Gastrocnemius medialis (tissue), 4 donors: ENCODE results near the gene FOXA2. TPM values are rescaled to one million over a fixed set of nuclear protein-coding genes. Genes with fewer than 3 reads are reported as not detected.

Source experiments
- ATAC-seq, 2 donors: fragments of 150-250 bp; one replicate each; pipeline ENCODE4 v1.9.1; 2016
- DNase-seq, 2 donors: peaks; one replicate each; pipeline ENCODE4 v3.0.0-alpha.2; 2019
- H3K27ac ChIP-seq, 4 donors: fragments of 200-600 bp; sonication (generic); 1 replicate in 1 of 4; 2 replicates in 3 of 4; pipeline ENCODE4 v1.5.1; 2016 to 2018; ENCODE audit warnings: mild to moderate bottlenecking in 2 of 4, moderate library complexity in 1 of 4
- H3K27me3 ChIP-seq, 3 donors: fragments of 200-600 bp; sonication (generic) in 2 of 3; 1 replicate in 1 of 3; 2 replicates in 2 of 3; pipeline versions ENCODE4 v1.5.1 to v1.6.0; 2016 to 2019; ENCODE audit warnings: mild to moderate bottlenecking in 1 of 3, moderate library complexity in 1 of 3
- H3K36me3 ChIP-seq, 2 donors: fragments of 200-600 bp; sonication (generic) in 1 of 2; one replicate each; pipeline ENCODE4 v1.5.1; 2017 to 2018
- H3K4me1 ChIP-seq, 2 donors: fragments of 200-600 bp; sonication (generic) in 1 of 2; one replicate each; pipeline ENCODE4 v1.5.1; 2016 to 2017; ENCODE audit warnings: mild to moderate bottlenecking in 2 of 2
- H3K4me3 ChIP-seq, 4 donors: fragments of 200-600 bp; sonication (generic) in 3 of 4; 1 replicate in 1 of 4; 2 replicates in 3 of 4; pipeline ENCODE4 v1.5.1; 2016 to 2019; ENCODE audit warnings: mild to moderate bottlenecking in 2 of 4
- H3K9me3 ChIP-seq, 3 donors: fragments of 200-600 bp; sonication (generic) in 2 of 3; 1 replicate in 1 of 3; 2 replicates in 2 of 3; pipeline ENCODE4 v1.5.1; 2016 to 2019
- POLR2A ChIP-seq, 2 donors: fragments of 450-650 bp; IDR thresholded peaks; one replicate each; pipeline ENCODE4 v1.6.1; 2017; ENCODE audit warnings: antibody characterized with exemption in 2 of 2, mild to moderate bottlenecking in 2 of 2, moderate library complexity in 2 of 2
- in situ Hi-C, 4 donors: fragments of 200-750 bp; cut with MboI; loops; one replicate each; pipeline versions ENCODE4 v1.15.0 to v1.8.0; 2017; ENCODE audit warnings: low sequenced_read_pairs in 4 of 4
- intact Hi-C: fragments of 100-400 bp; cut with DNase I; formaldehyde crosslinking; loops from one replicate; pipeline ENCODE4 v1.15.1; 2023; ENCODE audit warnings: low total_unique reads
- total RNA-seq, 4 donors: library from RNA; depleted of rRNA; stranded (reverse); fragments of >200 nt; gene quantifications; one replicate each; pipeline versions ENCODE4 v1.1.0 to v1.2.3, GENCODE V29; 2016
- TF ChIP-seq, protein P1 (sequence below), 5 experiments: fragments of 450-650 bp in 3 of 5; fragments of 200-600 bp in 2 of 5; sonication (generic) in 2 of 5; IDR thresholded peaks in 4 of 5; conservative IDR thresholded peaks in 1 of 5; 1 replicate in 4 of 5; 2 replicates in 1 of 5; pipeline ENCODE4 v1.5.1; 2016 to 2019; ENCODE audit warnings: antibody characterized with exemption in 5 of 5, mild to moderate bottlenecking in 3 of 5, moderate library complexity in 3 of 5

The FOXA2 gene
- total RNA-seq, 4 donors from 2014 or later, result 0.42 to 0.72 TPM; not detected in 2

DNA sequence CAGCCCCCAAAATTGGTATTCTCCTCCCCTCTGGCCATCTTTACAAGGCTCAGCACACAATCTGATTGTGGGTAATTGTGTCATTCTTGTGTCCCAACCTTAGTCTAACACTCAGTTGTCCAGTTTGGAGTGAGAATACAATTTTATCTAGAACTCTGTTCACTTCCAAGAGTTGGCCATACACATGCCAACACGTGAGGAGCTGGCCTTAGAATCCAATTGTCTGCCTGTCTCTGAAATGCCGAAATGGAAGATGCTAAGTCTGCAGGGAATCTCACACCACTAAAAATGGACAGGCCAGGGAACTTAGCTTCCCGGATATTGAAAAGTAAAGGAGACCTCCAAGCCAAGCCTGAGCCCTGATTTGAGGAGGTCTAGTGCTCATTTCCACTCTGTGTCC lies 12.3 kb downstream of the FOXA2 start:
- in situ Hi-C loops (no loop called here), intact Hi-C loops (no loop called here)
- Histone ChIP-seq H3K4me1 (peaks cover 0 to 10% of the 10 kb centered on the region in 2 donors), H3K36me3 (no peaks in the 10 kb centered on the region), H3K9me3 (no peaks in the 10 kb centered on the region), H3K27me3 (peaks cover 87 to 96% (median 90%) of the 10 kb centered on the region in 3 donors), H3K4me3 (no peak overlapping the region), H3K27ac (no peak overlapping the region)
- ATAC-seq, result no peak
- TF ChIP-seq POLR2A (IDR thresholded peaks at IDR 0.05), result no peak
- TF ChIP-seq, protein P1, sequence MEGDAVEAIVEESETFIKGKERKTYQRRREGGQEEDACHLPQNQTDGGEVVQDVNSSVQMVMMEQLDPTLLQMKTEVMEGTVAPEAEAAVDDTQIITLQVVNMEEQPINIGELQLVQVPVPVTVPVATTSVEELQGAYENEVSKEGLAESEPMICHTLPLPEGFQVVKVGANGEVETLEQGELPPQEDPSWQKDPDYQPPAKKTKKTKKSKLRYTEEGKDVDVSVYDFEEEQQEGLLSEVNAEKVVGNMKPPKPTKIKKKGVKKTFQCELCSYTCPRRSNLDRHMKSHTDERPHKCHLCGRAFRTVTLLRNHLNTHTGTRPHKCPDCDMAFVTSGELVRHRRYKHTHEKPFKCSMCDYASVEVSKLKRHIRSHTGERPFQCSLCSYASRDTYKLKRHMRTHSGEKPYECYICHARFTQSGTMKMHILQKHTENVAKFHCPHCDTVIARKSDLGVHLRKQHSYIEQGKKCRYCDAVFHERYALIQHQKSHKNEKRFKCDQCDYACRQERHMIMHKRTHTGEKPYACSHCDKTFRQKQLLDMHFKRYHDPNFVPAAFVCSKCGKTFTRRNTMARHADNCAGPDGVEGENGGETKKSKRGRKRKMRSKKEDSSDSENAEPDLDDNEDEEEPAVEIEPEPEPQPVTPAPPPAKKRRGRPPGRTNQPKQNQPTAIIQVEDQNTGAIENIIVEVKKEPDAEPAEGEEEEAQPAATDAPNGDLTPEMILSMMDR (IDR thresholded peaks at IDR 0.05 in 4 of 5, conservative IDR thresholded peaks at IDR 0.05 in 1 of 5), result no peak
- DNase-seq, result no peak

DNA sequence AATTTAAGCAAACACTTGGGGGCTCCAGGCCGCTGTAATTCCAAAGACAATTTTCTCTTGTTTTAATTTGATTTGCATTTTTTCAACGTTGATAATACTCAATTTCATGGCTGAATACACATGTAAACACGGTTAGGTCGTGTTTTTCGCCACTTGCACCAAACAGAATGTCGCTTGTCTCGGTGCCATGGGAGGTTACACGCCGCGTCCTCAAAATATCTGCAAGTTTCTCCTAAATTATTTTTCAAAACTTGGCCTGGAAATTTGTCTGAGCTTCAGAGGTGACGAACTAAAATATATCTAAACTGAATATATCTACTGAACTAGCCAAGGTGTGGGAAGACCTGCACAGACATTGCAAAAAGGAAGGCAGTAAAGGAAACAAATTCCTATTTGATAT lies 15.0 kb downstream of the FOXA2 start:
- intact Hi-C loops, result no loop called here
- TF ChIP-seq POLR2A (IDR thresholded peaks at IDR 0.05), result no peak
- TF ChIP-seq, protein P1 (IDR thresholded peaks at IDR 0.05 in 4 of 5, conservative IDR thresholded peaks at IDR 0.05 in 1 of 5), result no peak
- ATAC-seq (no peak), DNase-seq (no peak)
- Histone ChIP-seq H3K27me3 (peaks cover 83 to 97% (median 91%) of the 10 kb centered on the region in 3 donors), H3K4me1 (peaks cover 0 to 10% of the 10 kb centered on the region in 2 donors), H3K9me3 (no peaks in the 10 kb centered on the region), H3K36me3 (no peaks in the 10 kb centered on the region), H3K4me3 (no peak overlapping the region), H3K27ac (no peak overlapping the region)
- in situ Hi-C loops, result no loop called here

DNA sequence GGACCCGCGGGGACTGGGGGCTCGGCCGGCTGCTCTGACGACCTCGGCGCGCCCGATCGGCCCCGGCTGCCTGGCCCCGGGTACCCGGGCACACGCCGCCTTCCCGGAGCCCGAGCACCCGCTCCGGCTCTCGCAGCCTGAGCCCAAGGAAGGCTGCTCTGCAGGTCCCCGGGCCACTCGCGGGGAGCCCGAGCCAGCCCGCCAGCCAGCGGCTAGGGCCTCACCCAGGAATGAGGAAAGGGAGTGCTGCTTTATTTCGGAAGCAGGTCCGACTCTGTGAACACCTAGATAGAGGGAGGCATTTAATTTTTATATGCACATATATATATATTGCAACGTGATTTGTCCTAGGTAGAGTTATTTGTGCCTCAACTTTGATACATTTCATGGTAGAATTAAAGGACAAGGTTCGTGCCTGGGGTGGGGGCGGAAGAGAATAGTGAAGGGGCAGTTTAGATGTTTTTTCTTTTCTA lies 15.5 kb downstream of the FOXA2 start:
- no peaks in the 10 kb centered on the region for H3K9me3 ChIP-seq
- no peak for ATAC-seq
- peak overlapping the region in 1 of 4 donors; percentile 40 for H3K4me3 ChIP-seq
- DNase-seq, result no peak
- intact Hi-C loops, result no loop called here
- peaks cover 83 to 99% (median 93%) of the 10 kb centered on the region in 3 donors for H3K27me3 ChIP-seq
- no peak overlapping the region for H3K27ac ChIP-seq
- in situ Hi-C loops, result no loop called here
- no peaks in the 10 kb centered on the region for H3K36me3 ChIP-seq
- peaks cover 0 to 10% of the 10 kb centered on the region in 2 donors for H3K4me1 ChIP-seq
- no peak for TF ChIP-seq POLR2A (IDR thresholded peaks at IDR 0.05)

DNA sequence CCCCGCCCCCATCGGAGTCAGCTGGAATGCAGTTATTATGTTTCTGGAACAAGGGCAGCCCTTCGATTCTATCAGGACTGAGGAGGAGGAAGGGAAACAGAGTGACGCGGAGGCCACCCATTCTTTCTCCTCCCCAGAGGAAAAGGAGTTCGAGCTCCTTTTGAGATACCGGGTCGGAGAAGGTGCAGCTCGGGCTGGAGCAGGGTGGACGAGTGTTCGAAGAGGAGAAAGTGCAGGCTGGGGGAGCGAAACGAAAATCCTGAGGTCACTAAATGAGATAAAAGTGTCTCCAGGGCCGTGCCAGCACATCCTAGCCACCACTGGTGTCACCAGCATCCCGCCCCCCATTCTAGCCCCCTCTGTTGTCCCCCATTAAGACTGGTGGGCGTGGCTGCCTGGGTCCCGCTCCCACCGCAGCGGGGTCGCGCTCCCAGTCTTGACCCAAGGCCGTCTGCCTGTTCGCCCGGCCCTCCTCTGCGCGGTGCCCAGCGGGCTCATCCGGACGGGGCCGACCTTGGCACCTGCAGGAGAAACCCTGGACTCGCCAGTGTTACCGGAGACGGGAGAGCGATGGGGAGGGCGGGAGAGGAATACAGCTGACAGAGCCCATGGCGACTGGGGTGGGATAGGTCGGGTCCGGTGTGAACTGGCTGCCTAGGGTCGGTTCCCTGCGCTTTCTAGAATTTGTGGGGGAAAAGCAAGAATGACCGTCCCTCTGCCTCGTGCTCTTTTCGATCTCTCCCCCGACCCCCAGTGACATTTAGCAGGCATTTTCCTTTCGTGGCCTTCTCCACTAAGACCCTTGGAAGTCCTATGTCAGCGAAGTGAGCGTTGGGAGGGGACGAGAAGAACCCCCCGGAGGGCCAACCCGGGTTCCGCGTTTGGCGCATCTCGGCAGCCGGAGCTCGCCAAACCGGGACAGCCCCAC lies 16.2 kb downstream of the FOXA2 start:
- H3K27me3 ChIP-seq, result peaks cover 81 to 99% (median 93%) of the 10 kb centered on the region in 3 donors
- in situ Hi-C loops, result no loop called here

More for the DNA sequence above, 16.2 kb downstream of the FOXA2 start:
- intact Hi-C loops, result no loop called here
- peaks cover 0 to 10% of the 10 kb centered on the region in 2 donors for H3K4me1 ChIP-seq
- DNase-seq (no peak), ATAC-seq (no peak)
- no peaks in the 10 kb centered on the region for H3K36me3 ChIP-seq
- TF ChIP-seq, protein P1 (IDR thresholded peaks at IDR 0.05 in 4 of 5, conservative IDR thresholded peaks at IDR 0.05 in 1 of 5), result no peak
- TF ChIP-seq POLR2A (IDR thresholded peaks at IDR 0.05), result no peak
- H3K27ac ChIP-seq, result no peak overlapping the region
- H3K9me3 ChIP-seq, result no peaks in the 10 kb centered on the region
- peak overlapping the region in 1 of 4 donors; percentile 40 for H3K4me3 ChIP-seq
